Fibroblast of villous mesenchyme (primary cell): ENCODE results near the gene GLRX2. TPM values are rescaled to one million over a fixed set of nuclear protein-coding genes. Genes with fewer than 3 reads are reported as not detected.
A peak's percentile ranks its signal among the peaks of the same experiment; 100 is the strongest.

Experiments
- DNase-seq: peaks from one replicate; pipeline ENCODE4 v3.0.0-alpha.2; 2010; ENCODE audit warnings: low read depth
- H3K4me3 ChIP-seq: 2 replicates; pipeline ENCODE4 v1.5.1; 2011; ENCODE audit warnings: low read depth, mild to moderate bottlenecking, low read length
- total RNA-seq: library from RNA; depleted of rRNA; stranded (reverse); fragments of >200 nt; gene quantifications from 2 replicates; pipeline ENCODE4 v1.2.3, GENCODE V29; 2012
- TF ChIP-seq, protein P1 (sequence below): IDR thresholded peaks from 2 replicates; pipeline ENCODE4 v1.5.1; 2012; ENCODE audit warnings: low read depth, mild to moderate bottlenecking, low read length; ENCODE audit not compliant: insufficient read depth

The GLRX2 gene
- total RNA-seq, 1 donor: 7.8 TPM

- DNase-seq: no peak
- H3K4me3 ChIP-seq: no peak overlapping the region
- TF ChIP-seq, protein P1, sequence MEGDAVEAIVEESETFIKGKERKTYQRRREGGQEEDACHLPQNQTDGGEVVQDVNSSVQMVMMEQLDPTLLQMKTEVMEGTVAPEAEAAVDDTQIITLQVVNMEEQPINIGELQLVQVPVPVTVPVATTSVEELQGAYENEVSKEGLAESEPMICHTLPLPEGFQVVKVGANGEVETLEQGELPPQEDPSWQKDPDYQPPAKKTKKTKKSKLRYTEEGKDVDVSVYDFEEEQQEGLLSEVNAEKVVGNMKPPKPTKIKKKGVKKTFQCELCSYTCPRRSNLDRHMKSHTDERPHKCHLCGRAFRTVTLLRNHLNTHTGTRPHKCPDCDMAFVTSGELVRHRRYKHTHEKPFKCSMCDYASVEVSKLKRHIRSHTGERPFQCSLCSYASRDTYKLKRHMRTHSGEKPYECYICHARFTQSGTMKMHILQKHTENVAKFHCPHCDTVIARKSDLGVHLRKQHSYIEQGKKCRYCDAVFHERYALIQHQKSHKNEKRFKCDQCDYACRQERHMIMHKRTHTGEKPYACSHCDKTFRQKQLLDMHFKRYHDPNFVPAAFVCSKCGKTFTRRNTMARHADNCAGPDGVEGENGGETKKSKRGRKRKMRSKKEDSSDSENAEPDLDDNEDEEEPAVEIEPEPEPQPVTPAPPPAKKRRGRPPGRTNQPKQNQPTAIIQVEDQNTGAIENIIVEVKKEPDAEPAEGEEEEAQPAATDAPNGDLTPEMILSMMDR: no peak
These were observed 37.2 kb downstream of the GLRX2 start for GRCh38 chr1:193068013-193068412.

DNA sequence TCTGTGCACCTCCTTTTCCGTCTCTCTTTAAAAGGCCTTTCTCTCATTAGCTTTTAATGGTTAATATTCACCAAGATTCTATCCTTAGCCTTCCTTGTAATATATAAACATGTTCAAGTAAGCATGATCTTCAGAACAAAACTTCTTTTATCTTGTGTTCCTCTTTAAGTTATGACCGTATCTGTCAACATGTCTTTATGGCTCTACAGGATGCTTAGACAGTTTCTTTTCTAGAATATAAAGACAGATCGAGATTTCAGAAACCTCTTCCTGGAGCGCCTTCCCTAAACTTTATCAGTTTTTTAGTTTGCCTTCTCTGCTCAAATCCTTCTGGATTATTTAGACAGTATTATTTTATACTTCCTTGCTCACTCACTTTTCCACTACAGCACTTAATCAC is 38.6 kb downstream of the GLRX2 start:
- TF ChIP-seq, protein P1: no peak
- H3K4me3 ChIP-seq: no peak overlapping the region
- no peak for DNase-seq

- no peak for DNase-seq
- no peak overlapping the region for H3K4me3 ChIP-seq
- TF ChIP-seq, protein P1: no peak
These were observed 39.3 kb downstream of the GLRX2 start for GRCh38 chr1:193065954-193066353.

DNA sequence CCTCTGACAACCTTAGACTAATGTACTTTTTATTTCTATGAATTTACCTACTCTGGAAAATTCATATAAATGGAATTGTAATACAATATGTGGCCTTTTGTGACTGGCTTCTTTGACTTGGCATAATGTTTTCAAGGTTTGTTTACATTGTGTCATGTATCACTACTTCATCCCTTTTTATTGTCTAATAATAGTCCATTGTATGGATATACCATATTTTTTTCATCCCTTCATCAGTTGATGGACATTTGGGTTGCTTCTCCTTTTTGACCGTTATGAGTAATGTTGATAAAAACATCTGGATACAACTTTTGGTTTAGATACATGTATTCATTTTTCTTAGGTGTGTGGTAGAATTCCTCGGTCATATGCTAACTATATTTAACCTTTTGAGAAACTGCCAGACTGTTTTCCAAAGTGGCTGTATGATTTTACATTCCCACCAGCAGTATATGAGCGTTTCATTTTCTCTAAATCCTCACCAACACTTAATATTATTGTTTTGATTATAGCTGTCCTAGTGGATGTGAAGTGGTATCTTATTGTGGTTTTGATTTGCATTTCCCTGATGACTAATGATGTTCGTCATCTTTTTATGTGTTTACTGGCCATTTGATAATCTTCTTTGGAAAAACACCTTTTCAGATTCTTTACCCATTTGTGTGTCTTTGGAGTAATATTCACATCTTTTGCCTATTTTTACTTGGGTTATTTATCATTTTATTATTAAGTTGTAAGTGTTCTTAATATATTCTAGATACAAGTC is 42.3 kb downstream of the GLRX2 start:
- DNase-seq: peak; percentile 37
- no peak overlapping the region for H3K4me3 ChIP-seq
- TF ChIP-seq, protein P1: no peak

DNA sequence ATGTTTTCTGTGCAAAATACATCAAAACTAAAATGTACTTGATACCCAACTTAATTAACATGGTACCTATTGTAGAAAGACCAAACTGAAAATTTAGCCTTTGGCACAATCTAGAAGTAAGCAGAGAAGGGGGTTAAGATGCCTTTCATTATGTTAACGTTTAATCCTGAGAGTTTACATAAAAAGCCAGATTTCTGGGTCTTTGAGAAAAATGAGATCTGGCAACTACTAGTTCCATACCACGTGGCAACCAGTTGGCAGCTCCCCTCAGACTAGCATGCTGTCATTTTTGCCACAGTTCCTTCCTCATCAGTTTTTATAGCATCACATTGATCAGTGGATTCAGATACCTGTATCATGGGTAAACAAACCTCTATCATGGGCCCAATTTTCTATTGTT is 44.3 kb downstream of the GLRX2 start:
- TF ChIP-seq, protein P1: no peak
- no peak for DNase-seq
- peak overlapping the region; percentile 95 for H3K4me3 ChIP-seq

- TF ChIP-seq, protein P1: no peak
- peak; percentile 11 for DNase-seq
- peak overlapping the region; percentile 95 for H3K4me3 ChIP-seq
These were observed 44.8 kb downstream of the GLRX2 start for GRCh38 chr1:193060406-193060805.

DNA sequence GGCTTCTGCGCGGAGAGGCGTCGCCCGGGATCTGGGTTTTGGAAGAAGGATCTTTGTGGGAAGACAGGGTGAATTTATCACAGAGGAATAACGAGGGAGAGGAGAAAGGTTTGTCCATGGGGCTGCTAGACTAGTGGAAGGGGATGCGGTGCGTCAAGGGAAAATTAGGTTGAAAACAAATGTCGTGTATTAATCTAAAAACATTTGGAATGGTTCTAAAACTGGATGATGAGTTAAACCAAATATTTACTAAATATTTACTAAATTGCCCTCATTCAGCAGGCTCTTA is 45.2 kb downstream of the GLRX2 start:
- DNase-seq: no peak

More for the DNA sequence above, 45.2 kb downstream of the GLRX2 start:
- TF ChIP-seq, protein P1: no peak
- peak overlapping the region; percentile 95 for H3K4me3 ChIP-seq
